HG02610 (cell line): ENCODE measurements around the gene COL19A1.

ENCODE experiments used
- ATAC-seq: cut with Tn5 transposase; IDR thresholded peaks from one replicate; pipeline ENCODE4 v1.9.1; 2021; ENCODE audit warnings: mild to moderate bottlenecking, moderate library complexity; ENCODE audit not compliant: unreplicated experiment

The COL19A1 gene

DNA sequence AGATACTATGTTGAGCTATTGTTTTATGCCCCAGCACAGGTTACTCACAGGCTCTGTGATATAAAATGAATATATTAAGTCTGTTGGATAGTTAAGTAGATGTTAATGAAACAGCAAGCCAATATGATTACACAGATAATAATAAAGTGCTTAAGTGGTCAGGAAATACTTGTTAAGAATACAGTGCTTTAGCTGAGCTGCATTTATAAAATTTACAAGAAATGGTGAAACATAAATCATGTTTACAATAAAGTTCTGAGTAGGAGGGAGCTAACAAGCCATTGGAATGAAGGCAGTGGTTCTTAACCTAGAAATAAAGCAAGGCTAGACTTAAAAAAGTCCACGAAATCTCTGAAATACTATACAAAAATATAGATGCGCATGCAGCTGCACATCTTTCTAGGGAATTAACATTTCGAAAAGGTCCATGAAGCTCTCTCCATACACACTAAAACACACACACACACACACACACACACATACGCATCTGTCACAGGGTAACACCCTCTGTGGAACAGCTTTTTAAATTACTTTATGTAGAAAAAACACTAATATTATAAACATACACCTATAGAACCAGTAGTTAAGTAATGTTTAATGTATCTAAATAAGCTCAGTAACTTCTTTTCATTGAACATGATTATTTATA, 349.2 kb downstream of the COL19A1 start:
- ATAC-seq = no peak

DNA sequence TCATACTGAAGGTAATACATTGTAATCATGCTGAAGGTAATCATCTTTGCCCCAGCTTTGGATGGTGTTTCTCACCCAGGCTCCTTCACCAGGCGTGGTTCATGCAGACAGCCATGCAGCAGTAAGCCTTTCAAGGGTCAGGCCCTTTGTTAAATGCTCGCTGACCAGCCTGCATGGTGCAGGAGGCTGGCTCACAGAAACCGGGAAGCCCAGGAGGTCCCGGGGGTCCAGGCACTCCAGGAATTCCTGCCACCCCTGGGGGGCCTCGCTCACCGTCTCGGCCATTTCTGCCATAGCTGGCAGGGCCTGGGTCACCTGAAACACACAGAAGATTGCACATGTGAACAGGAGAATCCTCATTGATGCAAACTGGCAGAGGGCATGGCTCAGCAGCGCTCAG, 350.4 kb downstream of the COL19A1 start:
- ATAC-seq = no peak

DNA sequence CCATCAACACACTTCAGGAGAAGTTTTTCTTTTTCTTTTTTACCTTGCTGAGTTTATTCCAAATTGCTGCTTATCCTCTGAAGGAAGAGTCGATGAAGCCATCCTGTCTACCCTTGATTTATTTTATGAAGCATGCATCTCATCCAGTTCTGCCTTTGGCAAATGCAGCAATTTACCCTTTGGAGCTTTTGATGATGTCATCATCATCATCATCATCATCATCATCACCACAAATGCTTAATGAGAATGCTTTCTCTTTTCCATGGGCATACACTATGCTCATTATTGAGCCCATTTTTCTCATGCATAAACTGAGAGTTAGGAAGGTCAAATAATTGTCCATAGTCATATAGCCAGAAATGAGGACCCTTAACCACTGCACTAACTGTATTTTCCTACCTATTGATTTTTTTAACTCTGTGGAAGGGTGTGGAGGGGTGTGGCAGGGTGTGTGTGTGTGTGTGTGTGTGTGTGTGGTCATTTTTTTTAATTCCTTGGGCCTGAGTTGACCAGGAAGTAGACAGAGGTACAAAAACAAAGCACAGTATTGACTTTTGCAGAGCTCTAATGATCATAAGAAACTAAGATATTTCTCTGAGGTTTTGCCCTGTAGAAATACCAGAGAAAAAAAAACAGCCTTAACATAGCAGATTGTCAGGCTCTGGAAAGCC, 353.7 kb downstream of the COL19A1 start:
- ATAC-seq = no peak

- ATAC-seq = peak; percentile 57
These were observed 354.8 kb downstream of the COL19A1 start for GRCh38 chr6:70221025-70221714.

DNA sequence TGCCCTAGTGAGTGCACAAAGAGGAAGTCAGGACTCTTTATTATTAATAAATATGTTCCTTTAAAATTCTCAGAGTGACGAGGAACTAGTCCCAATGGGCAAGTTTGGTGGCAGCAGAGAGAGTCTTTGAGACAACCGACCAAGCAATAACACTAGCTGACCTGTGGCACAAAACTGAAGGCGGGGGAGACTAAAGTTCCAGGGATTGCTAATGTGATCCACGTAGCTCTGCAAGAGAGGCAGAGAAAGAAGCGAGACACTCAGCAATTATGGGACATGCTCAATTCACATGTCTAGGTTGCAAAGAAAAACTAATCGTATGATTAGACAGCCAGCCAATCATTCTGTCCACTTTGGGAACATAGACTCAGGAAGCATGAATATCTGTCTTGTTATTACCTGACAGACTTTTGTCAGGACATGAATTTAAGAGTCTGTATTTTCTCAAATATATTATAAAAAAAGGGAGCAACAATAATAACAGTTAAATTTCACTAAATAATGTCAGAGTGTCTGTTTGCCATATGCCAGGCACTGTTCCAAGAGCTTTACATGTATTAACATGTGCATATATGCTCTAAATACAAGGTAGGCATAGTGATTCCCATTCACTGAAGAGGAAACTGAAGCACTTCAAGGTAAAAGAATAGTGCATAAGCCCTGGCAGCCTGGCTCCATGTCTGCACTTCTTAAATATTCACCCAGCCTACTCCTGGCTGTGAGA, 355.5 kb downstream of the COL19A1 start:
- no peak for ATAC-seq

DNA sequence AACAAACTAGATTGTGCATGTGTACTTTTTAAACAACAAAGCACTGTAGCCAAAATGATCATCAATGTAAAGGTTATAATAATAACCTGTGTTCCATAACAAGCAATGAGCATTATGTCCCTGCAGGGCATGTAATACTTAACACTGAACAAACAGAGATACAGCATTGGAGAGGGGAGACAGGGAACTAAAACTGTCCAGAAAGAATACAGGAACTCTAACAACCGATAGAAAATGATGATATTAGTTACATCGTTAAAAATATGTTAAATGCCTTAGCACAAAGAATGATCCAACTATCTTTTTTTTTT, 356.0 kb downstream of the COL19A1 start:
- no peak for ATAC-seq

DNA sequence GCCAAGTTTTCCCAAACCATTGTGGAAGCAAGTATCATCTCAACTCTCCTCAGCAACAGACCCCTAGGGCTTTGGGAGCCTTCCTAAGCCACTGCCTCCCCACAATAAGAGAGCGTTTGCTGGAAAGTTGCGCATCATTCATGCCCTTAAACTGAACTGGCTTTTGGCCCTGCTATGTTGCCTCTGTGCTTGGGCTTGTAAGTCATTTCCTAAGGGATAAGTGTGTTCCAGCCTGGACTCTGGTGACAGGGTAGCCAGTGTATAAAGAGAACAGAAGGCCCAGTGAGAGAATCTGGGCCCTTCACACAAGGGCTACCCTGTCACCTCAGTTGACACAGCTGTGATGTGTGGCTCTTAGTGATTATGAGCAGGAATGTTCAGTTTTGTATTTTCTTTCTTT, 358.7 kb downstream of the COL19A1 start:
- no peak for ATAC-seq

- no peak for ATAC-seq
These were observed 365.0 kb downstream of the COL19A1 start for GRCh38 chr6:70231311-70231710.

DNA sequence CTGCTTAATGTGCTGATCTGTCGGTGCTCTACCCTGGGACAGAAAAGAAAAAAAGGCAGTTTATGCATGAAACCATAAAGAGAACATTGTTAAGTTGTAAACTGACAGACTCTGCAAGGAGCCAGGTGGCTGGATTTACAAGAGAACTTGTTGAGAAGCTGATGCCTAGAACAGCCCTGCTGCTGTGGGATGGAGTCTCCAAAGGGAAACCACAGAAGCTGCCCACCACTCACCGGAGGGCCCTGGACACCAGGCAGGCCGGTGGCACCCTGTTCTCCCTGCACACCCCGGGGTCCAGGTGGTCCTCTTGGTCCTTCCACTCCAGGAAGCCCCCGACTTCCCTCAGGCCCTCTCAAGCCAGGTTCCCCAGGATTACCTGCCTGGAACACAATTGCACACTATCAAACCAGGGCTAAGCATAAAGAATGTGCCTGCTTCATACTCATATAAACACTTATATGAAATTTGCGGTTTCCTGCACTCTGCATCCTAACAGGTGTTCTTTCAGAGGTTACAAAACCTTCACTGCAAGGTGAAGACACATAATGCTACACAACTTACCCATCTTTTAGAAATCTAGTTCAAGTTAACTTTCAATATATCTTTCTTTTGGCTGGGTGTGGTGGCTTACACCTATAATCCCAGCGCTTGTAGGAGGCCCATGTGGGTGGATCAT, 368.3 kb downstream of the COL19A1 start:
- ATAC-seq = no peak

GRCh38 chr6:70236343-70236742, 370.0 kb downstream of the COL19A1 start:
- no peak for ATAC-seq

DNA sequence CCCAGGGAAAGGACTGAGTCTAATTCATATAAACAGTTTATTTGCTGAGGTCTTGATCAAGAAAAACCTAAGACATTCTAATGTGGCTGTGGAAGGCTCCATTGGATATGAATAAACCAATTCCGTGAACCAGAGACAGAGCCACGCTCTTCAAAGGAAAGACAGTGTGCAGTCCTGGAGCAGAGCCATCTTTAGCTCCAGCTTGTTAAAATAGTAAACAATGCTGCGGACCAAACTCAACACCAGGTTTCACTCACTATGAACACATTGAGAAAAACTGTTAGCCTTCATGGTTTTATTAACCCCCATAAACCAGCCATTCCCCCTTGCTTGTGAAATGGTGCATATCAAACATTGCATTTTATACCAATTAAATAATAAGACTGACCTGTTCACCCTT, 374.7 kb downstream of the COL19A1 start:
- ATAC-seq = no peak

GRCh38 chr6:70241991-70242420, 375.6 kb downstream of the COL19A1 start:
- ATAC-seq = no peak

DNA sequence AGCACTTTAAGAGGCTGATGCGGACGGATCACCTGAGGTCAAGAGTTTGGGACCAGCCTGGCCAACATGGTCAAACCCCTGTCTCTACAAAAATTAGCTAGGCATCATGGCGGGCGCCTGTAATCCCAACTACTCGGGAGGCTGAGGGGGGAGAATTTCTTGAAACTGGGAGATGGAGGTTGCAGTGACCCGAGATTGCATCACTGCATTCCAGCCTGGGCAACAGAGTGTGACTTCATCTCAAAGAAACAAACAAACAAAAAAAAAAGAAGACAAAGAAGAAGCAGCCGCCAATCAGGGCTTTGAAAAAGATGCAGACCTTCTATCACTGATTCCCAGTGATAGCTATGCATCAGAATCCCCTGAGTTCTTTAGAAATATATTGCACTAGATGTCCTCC, 379.8 kb downstream of the COL19A1 start:
- ATAC-seq = no peak

- no peak for ATAC-seq
These were observed 386.2 kb downstream of the COL19A1 start for GRCh38 chr6:70252604-70253003.

DNA sequence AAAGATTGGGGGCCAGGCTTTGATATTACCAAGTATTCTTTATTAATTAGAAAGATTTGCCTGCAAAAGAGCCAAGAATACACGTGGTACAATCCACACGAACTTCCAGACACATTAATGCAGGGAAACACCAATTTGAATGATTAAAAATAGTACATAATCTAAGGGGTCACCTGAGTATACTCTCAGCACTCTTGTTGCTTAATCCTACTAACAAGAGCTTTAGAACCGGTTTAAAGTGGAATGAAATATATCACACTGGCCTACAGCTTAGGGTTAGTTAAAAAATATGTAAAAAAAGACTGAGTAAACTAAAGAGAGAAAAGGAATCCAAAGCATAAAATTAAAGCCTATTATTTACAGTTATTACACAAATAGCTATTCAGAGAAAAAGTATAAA, 387.6 kb downstream of the COL19A1 start:
- ATAC-seq = no peak

DNA sequence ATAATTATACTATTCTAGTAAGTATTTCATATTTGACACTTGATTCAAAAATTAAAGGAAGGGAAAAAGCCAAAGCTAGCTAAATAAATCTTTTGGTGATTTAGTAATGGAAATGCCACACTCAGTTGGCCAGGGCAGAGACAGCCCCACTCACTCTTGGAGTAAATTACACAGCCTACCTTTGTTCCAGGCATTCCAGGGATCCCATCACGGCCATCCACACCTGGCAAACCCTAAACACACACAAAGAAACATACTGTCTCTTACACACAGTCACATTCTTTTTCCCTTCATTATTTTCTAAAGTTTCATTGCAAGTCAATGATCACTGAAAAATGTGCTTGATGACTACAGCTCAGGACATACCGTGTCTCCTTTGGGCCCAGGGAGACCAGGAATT, 388.4 kb downstream of the COL19A1 start:
- no peak for ATAC-seq

DNA sequence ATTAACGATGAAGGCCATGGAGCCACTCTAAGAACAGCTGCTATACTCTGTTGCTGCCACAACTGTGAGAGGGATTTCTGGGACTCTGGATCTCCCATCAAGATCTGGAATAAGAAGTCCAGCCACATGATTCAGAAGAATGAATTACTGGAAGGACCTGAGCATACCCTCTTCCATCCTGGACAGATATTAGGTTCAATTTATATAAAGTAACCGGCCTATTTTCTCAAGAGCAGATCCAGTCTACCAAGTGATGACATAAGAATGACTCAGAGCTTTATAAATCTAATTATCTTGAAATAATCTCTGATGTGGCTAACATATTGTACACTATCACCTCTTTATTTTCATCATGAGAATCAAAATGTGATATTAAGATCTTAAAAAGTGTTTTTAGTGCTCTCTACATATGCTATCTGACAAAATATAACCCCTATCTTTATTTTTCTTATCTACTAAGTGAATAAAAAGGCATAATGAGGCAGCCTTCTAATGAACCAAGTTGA, 391.5 kb downstream of the COL19A1 start:
- no peak for ATAC-seq

DNA sequence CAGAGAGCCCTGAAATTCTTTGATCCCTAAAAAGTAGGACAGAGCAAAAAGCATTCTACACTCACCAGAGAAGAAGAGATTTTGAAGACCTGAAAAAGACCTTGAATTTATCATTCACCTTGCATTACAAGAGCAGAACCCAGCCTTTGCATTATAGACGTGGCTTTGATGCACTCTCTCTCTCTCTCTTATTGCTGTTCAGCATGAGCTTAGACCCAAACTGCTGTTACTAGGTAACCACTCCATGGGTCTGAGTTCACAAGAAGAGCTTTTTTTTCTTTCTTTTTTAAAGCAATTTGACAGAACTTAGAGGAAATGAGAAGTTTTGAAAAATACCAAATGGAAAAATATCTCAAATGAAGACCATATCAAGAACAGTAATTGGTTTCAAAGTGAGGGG, 392.1 kb downstream of the COL19A1 start:
- no peak for ATAC-seq
